Heart right ventricle (tissue), 16 donors: Measurements from ENCODE around the gene SPOCD1. TPM values are rescaled to one million over a fixed set of nuclear protein-coding genes. Genes with fewer than 3 reads are reported as not detected.
A peak's percentile ranks its signal among the peaks of the same experiment; 100 is the strongest.

Source experiments
- ATAC-seq, 8 donors: fragments of 200-7000 bp; cut with Tn5 transposase; one replicate each; pipeline ENCODE4 v1.9.1; 2020; ENCODE audit warnings: mild to moderate bottlenecking in 8 of 8, moderate library complexity in 8 of 8, moderate number of reproducible peaks in 1 of 8
- DNase-seq, 2 donors: peaks; one replicate each; pipeline ENCODE4 v3.0.0-alpha.2; 2020
- H3K27ac ChIP-seq, 10 donors: fragments of 200-600 bp; sonication (generic) in 2 of 10; one replicate each; pipeline versions ENCODE4 v1.5.0 to v1.8.0; 2020 to 2022; ENCODE audit warnings: mild to moderate bottlenecking in 3 of 10
- H3K27me3 ChIP-seq, 7 donors: fragments of 200-600 bp; one replicate each; pipeline ENCODE4 v1.8.0; 2021 to 2022; ENCODE audit warnings: mild to moderate bottlenecking in 2 of 7
- H3K36me3 ChIP-seq, 9 donors: fragments of 200-600 bp; sonication (generic) in 1 of 9; one replicate each; pipeline versions ENCODE4 v1.5.0 to v1.8.0; 2020 to 2022; ENCODE audit warnings: mild to moderate bottlenecking in 2 of 9
- H3K4me1 ChIP-seq, 9 donors: fragments of 200-600 bp; sonication (generic) in 1 of 9; one replicate each; pipeline versions ENCODE4 v1.5.0 to v1.8.0; 2020 to 2022; ENCODE audit warnings: mild to moderate bottlenecking in 4 of 9
- H3K4me3 ChIP-seq, 10 donors: fragments of 200-600 bp; sonication (generic) in 2 of 10; one replicate each; pipeline versions ENCODE4 v1.5.0 to v1.8.0; 2020 to 2022; ENCODE audit warnings: mild to moderate bottlenecking in 7 of 10, moderate library complexity in 2 of 10
- H3K9me3 ChIP-seq, 11 donors: fragments of 200-600 bp in 10 of 11; sonication (generic) in 2 of 11; one replicate each; pipeline versions ENCODE4 v1.5.0 to v1.8.0; 2013 to 2022; ENCODE audit warnings: mild to moderate bottlenecking in 2 of 11, control low read depth in 1 of 11, moderate library complexity in 1 of 11
- WGBS, 2 donors: extraction: QIAGEN DNeasy Blood & Tissue Kit; methylation state at CpG; one replicate each; pipeline ENCODE4 v1.1.7; 2013; ENCODE audit warnings: inconsistent platforms in 1 of 2; 5-methylcytosine and 5-hydroxymethylcytosine counted together
- intact Hi-C, 10 donors: fragments of 100-400 bp; cut with DNase I; formaldehyde crosslinking; loops; one replicate each; pipeline versions ENCODE4 v1.11.1 to v1.14.2; 2022
- polyA plus RNA-seq, 2 donors: library from polyadenylated mRNA; stranded (reverse); fragments of 200-250 nt; gene quantifications; one replicate each; pipeline ENCODE4 v1.2.3, GENCODE V29; 2013
- total RNA-seq, 10 donors: library from RNA; stranded (reverse); fragmentation: NEBNext Ultra II Directional in 3 of 10; extraction: Animal tissue kit (Norgen Biotek cat#: 25700) in 3 of 10; gene quantifications; one replicate each; pipeline versions ENCODE4 v1.2.1 to v1.2.4, GENCODE V29; 2021 to 2023
- TF ChIP-seq, protein P1 (sequence below), 9 donors: fragments of 200-600 bp; sonication (generic) in 2 of 9; IDR thresholded peaks; one replicate each; pipeline versions ENCODE4 v1.5.0 to v1.8.0; 2021 to 2022; ENCODE audit warnings: antibody characterized with exemption in 9 of 9, mild to moderate bottlenecking in 5 of 9, moderate library complexity in 1 of 9
- donor health status: Arrhythmogenic right ventricular cardiomyopathy.
- donor health status: ischemic (EF 13 %, LVEDD 7.1; RV severe dilation, severe dysfunction).
- donor health status: healthy with polysubstance abuse.
- donor health status: DM: no; HTN: yes; CAD: no.
- donor health status: DM: no; HTN: no; CAD: no.
- donor health status: ischemic (EF 25% LVEDD 6.9; RV normal size, moderate dysfunction).
- donor health status: ischemic (EF 25% LVEDD 5.7; RV mildly dilated, moderate dysfunction).
- donor health status: healthy.
- donor health status: DM: yes; HTN: yes; CAD: no.
- donor health status: Ischemic cardiomyopathy.
- donor health status: ischemic (EF 35%, LVEDD 5.7; RV mildly dilated, moderate dysfunction).
- donor health status: nonischemic (EF 11% LVEDD 7.7; RV severe dilation, severe dysfunction).
- donor health status: DM: yes; HTN: yes; CAD: no.
- donor health status: PGD.
- donor health status: ischemic (EF 29% LVEDD 5.4; RV normal size, mild dysfunction).
- donor health status: nonischemic (EF 23%, LVEDD 6.1; RV moderate dilation, normal function).

The SPOCD1 gene
- total and polyA plus RNA-seq, 12 donors = 0.12 to 1.2 (median 0.41) TPM; not detected in 8

DNA sequence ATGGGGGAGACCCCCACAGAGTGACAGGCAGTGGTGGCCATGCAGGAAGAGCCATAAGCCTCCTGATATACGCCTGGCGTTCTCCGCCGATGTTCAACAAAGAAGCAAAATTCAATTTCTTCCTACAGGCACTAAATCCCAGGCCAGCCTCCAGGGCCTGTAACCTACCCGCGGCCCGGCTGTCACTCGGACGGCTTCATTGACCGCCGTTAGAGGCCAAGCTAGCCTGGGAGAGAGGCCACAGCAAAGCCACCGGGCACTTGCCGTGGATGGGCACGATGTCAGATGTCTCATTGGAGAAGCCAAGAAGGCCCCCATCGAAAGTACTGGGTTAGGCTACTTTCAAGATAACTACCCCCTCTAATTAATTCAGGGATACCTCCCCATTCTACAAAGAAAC is 61.4 kb downstream of the SPOCD1 start:
- H3K36me3 ChIP-seq = no peaks in the 10 kb centered on the region
- no peak overlapping the region for H3K4me3 ChIP-seq
- peak overlapping the region in 3 of 10 donors; percentile 20 to 73 (median 64) for H3K27ac ChIP-seq
- no peaks in the 10 kb centered on the region for H3K9me3 ChIP-seq
- 92 to 93% methylated on average over 15 of the region's 15 CpGs for WGBS, 2 donors
- TF ChIP-seq, protein P1, sequence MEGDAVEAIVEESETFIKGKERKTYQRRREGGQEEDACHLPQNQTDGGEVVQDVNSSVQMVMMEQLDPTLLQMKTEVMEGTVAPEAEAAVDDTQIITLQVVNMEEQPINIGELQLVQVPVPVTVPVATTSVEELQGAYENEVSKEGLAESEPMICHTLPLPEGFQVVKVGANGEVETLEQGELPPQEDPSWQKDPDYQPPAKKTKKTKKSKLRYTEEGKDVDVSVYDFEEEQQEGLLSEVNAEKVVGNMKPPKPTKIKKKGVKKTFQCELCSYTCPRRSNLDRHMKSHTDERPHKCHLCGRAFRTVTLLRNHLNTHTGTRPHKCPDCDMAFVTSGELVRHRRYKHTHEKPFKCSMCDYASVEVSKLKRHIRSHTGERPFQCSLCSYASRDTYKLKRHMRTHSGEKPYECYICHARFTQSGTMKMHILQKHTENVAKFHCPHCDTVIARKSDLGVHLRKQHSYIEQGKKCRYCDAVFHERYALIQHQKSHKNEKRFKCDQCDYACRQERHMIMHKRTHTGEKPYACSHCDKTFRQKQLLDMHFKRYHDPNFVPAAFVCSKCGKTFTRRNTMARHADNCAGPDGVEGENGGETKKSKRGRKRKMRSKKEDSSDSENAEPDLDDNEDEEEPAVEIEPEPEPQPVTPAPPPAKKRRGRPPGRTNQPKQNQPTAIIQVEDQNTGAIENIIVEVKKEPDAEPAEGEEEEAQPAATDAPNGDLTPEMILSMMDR (IDR thresholded peaks at IDR 0.05) = no peak
- intact Hi-C loops = loop anchor here in 2 of 10 donors (5.0 kb wide), 1 partner anchor 37 kb away; no protein-coding TSS in a partner anchor
- ATAC-seq (no peak), DNase-seq (no peak)
- peaks cover 0 to under 1% (median 0%) of the 10 kb centered on the region in 7 donors for H3K27me3 ChIP-seq
- peaks cover 11 to 65% (median 52%) of the 10 kb centered on the region in 9 donors for H3K4me1 ChIP-seq

DNA sequence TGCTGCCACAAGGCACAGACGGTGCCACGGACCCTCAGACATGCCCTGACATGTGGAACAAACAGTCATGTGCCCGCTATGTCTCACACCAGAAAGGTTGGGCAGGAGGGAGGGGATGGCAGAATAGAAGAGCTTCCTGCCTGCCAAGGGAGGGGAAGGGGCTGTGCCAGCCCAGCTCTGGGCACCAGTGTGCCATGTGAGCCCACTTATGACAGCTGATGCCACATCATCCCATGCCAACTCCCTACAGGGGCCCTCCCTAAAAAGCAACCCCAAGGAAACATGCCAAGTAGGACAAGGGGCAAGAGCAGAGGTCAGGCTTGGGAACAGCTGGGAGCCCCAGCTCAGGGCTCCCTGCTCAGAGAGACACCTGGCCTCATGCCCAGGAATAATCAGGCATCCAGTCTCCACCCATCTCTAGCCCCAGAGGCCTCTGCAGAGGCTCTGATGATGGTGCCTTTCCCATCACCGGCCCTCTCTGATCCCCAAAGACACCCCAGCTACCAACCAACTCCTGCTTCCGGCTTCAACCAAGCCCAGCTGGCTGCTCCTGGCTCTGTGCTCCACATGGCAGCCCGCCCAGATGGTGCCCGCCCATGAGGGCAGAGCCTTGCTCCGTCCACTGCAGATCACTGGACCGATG is 62.0 kb downstream of the SPOCD1 start:
- H3K4me1 ChIP-seq = peaks cover 11 to 68% (median 52%) of the 10 kb centered on the region in 9 donors
- ATAC-seq = peak; percentile 44 to 78 (median 66)
- no peaks in the 10 kb centered on the region for H3K27me3 ChIP-seq
- H3K36me3 ChIP-seq = no peaks in the 10 kb centered on the region
- no peak overlapping the region for H3K4me3 ChIP-seq
- H3K27ac ChIP-seq = peak overlapping the region in 8 of 10 donors; percentile 20 to 73 (median 49)
- no peaks in the 10 kb centered on the region for H3K9me3 ChIP-seq
- 34 to 53% methylated on average over 9 of the region's 9 CpGs for WGBS, 2 donors
- intact Hi-C loops = loop anchor here in 2 of 10 donors (5.0 kb wide), 1 partner anchor 37 kb away; no protein-coding TSS in a partner anchor
- DNase-seq = peak; percentile 56 to 65
- TF ChIP-seq, protein P1 (IDR thresholded peaks at IDR 0.05) = no peak

DNA sequence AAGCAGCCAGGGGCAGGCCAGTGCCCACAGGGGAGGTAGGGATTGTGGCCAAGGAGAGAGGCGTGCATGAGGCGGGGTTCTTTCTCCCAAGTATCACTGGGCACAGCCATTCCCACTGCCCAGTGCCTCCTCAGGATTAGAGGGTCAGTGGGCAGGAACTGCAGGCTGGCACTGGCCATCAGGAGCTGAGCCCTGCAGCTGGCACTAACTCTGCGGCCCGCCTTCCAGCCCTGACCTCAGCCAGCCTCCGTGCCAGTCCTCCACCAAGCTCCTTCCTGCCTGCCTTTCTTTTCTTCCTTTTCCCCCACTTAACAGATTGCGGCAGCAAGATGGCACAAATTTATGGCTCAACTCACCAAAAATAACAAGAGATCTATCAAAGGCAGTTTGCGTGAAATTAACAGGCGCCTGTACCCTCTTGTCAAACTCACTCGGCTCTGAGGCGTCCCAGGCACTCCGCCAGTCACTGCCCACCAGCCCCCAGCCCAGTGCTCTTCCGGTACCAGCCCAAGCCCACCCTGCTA is 62.8 kb downstream of the SPOCD1 start:
- Histone ChIP-seq H3K36me3 (no peaks in the 10 kb centered on the region), H3K9me3 (no peaks in the 10 kb centered on the region), H3K27me3 (no peaks in the 10 kb centered on the region), H3K4me3 (no peak overlapping the region), H3K4me1 (peaks cover 11 to 73% (median 56%) of the 10 kb centered on the region in 9 donors), H3K27ac (peak overlapping the region in 8 of 10 donors; percentile 20 to 73 (median 49))
- DNase-seq (no peak), ATAC-seq (peak in 4 of 8 donors; percentile 10 to 34 (median 25))
- TF ChIP-seq, protein P1 (IDR thresholded peaks at IDR 0.05) = no peak
- intact Hi-C loops = loop anchor here in 2 of 10 donors (5.0 kb wide), 1 partner anchor 36 kb away; no protein-coding TSS in a partner anchor
- WGBS, 2 donors = 55 to 74% methylated on average over 12 of the region's 12 CpGs

DNA sequence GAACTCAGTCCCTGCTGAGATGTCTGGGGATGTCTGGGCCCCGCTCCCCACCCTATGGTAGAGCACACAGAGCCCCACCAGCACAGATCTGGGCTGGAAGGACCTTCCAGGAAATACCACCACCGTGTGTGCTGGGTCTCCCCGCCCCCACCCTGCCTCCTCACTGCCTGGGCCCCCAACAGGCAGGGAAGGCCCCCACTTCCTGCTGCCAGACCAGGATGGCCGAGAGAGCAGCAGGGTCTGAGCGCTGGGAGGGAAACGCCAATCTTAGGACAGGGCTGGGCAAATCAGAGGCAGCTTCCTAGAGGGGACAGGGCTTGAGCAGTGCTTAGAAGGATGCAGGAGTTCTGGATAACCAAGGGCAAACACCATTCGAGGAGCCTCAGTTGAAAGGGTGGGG is 63.6 kb downstream of the SPOCD1 start:
- Histone ChIP-seq H3K27ac (peak overlapping the region in 1 of 10 donors; percentile 26), H3K4me1 (peaks cover 11 to 73% (median 56%) of the 10 kb centered on the region in 9 donors), H3K27me3 (no peaks in the 10 kb centered on the region), H3K4me3 (no peak overlapping the region), H3K36me3 (no peaks in the 10 kb centered on the region), H3K9me3 (no peaks in the 10 kb centered on the region)
- intact Hi-C loops = loop anchor here in 2 of 10 donors (5.0 kb wide), 1 partner anchor 35 kb away; no protein-coding TSS in a partner anchor
- ATAC-seq = no peak
- WGBS, 2 donors = 30 to 45% methylated on average over 7 of the region's 7 CpGs
- DNase-seq = no peak
- TF ChIP-seq, protein P1 (IDR thresholded peaks at IDR 0.05) = no peak
